GM19455 (cell line): Measurements from ENCODE around the gene POLH.
"Not testable (repeated sequence)": the region's sequence is repeated elsewhere in the genome, so short reads cannot be mapped to it uniquely, and the experiment has no call there.

Experiments
- ATAC-seq: cut with Tn5 transposase; IDR thresholded peaks from one replicate; pipeline ENCODE4 v1.9.1; 2021; ENCODE audit not compliant: unreplicated experiment

Gene POLH

DNA sequence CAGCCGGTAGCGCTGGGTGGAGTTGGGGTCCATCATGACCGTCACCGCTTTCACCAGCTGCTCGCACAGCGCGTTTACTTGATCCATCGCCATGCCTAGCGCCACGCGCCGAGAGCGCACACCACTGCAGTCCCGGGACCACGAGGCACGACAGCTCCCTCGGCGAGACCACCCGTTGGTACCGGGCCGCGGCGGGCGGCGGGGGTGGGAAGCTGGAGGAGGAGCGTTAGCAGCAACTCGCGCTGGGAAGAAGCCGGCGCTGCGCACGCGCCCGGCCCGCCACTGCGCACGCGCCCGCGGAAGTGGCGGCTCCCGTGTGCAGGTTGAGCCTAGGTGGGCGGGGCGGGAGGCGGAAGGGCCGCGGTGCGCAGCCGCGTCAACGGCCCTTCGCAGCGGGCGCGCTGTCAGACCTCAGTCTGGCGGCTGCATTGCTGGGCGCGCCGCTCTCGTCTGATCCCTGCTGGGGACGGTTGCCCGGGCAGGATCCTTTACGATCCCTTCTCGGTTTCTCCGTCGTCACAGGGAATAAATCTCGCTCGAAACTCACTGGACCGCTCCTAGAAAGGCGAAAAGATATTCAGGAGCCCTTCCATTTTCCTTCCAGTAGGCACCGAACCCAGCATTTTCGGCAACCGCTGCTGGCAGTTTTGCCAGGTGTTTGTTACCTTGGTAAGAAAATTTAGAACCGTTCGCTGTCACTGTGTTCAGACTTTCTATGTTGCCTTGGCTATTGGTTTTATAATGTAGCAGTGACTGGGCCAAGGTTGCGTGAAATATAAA, at the start of gene POLH, which contains the start of gene XPO5:
Gene POLH, plus strand, starts transcription at position 414 of the 780 bp plus-strand sequence. CDS start 6,135 bp downstream, outside the sequence.
Gene XPO5, minus strand, starts transcription at position 267 of the 780 bp plus-strand sequence. Its CDS starts 174 bp downstream, at position 93.
- peak; percentile 83 for ATAC-seq

DNA sequence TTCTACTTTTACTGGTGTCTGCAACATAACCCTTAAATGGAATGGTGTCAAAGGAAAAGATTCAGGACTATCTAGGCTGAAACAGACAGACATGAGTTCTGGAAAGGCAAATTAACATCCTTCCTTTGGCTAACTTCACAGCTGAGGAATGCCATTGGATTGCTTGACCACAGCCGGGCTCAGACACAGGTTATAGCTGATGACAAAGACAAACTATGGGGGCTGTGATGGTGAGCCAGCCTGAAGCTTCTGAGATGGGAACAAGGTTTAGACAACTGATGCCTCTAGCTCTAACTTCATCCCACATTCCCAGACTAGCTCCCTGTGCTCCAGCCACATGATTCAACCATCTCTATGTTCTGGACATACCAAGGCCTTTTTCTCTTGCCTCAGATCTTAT, 43.8 kb upstream of the POLH start:
- no peak for ATAC-seq

DNA sequence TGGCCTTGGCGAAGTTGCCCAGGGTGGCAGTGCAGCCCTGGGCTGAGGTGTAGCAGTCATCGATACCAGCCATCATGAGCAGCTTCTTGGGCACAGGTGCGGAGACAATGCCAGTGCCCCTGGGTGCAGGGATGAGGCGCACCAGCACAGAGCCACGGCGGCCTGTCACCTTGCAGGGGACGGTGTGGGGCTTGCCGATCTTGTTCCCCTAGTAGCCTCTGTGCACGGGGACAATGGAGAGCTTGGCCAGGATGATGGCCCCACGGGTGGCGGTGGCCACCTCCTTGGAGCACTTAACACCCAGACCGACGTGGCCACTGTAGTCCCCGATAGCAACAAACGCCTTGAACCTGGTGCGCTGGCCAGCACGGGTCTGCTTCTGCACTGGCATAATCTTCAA, 37.0 kb upstream of the POLH start:
- not testable (repeated sequence) for ATAC-seq

DNA sequence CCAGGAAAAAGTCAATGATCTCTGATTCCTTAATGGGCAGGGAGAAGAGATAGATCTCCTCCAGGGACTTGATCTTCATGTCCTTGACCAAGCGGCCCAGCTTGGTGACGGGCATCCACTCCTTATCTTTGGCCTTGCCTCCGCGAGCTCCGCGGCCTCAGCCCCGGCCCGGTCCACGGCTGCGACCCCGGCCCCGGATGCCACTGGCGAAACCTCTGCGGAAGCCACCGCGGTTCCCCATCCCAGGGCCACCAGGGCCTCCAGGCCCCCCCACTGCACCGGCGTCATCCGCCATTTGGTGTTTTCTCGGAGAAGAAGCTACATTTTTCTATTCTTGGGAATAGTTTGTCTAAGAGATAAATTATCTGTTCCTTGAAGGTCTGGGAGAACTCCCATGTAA, 36.6 kb upstream of the POLH start:
- not testable (repeated sequence) for ATAC-seq

DNA sequence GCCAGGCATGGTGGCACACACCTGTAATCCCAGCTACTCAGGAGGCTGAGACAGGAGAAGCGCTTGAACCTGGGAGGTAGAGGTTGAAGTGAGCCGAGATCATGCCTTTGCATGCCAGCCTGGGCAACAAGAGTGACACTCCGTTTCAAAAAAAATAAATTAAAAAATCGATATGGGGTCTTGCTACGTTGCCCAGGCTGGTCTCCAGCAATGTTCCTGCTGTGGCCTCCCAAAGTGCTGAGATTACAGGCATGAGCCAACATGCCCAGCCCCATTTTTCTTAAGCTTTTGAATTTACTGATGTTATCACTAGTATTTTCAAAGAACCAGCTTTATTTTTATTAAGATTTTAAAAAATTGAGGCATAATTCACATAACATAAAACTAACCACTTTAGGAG, 35.5 kb upstream of the POLH start:
- no peak for ATAC-seq

DNA sequence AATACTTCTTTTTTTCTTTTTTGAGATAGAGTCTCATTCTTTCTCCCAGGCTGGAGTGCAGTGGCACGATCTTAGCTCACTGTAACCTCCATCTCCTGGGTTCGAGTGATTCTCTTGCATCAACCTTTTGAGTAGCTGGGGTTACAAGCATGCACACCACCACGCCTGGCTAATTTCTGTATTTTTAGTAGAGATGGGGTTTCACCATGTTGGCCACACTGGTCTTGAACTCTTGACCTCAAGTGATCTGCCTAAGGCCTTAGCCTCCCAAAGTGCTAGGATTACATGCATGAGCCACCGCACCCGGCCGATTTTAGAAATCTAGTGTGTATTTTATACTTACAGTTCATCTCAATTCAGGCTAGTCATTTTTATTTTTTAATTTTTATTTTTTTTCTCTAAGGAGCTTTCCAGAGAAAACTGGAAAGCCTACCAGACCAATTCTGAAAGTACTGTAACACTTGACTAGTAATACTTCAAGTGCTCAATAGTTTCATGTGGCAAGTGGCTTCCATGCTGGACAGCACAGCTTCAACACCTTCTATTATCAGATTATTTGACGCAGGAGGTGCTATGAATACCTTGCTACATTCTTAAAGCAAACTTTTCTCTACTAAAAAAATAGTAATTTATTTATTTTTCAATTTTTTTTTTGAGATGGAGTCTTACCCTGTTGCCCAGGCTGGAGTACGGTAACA, 34.1 kb upstream of the POLH start:
- ATAC-seq, result no peak

DNA sequence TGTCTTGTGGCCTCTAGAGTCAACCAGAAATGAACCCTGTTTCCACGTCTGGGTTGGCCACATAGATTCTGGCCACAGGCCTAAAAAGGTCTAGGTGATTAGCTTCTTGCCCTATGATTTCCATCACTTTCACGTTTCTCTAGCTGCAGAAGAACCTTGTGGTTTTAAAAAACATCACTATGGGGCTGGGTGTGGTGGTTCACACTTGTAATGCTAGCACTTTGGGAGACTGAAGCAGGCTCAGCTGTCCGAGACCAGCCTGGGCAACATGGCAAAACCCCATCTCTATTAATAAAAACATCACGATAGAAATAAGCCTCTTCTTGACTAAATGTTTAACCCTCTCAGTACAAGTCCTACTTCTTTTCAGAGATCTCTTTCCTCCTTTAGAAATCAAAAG, 31.5 kb upstream of the POLH start:
- ATAC-seq, result no peak

DNA sequence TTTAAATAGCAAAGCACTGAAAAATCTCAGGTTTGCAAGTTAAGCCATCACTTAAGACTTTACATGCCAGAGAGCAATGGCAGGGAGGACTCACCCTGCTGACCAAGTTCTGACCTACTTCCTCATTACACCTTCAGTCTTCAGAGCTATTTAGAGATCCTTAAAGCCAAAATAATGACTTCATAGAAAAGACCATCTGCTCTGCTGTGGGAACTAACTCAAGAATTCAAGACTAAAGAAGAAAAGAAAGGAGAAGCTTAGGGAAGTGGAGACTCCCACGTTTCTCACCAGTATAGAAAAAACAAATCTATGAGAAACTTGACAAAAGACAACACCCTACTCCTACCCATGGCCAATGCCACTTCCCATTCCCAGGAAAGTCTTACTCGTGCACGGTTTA, 28.8 kb upstream of the POLH start:
- no peak for ATAC-seq

DNA sequence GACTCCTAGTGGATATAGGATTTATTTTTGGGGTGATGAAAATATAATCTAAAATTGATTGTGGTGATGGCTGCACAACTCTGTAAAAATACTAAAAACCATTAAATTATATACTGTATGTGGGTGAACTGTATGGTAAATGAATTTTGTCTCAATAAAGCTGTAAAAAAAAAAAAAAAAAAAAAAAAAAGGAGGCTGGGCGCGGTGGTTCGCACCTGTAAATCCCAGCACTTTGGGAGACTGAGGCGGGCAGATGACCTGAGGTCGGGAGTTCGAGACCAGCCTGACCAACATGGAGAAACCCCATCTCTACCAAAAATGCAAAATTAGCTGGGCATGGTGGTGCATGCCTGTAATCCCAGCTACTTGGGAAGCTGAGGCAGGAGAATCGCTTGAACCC, 18.4 kb upstream of the POLH start:
- not testable (repeated sequence) for ATAC-seq

DNA sequence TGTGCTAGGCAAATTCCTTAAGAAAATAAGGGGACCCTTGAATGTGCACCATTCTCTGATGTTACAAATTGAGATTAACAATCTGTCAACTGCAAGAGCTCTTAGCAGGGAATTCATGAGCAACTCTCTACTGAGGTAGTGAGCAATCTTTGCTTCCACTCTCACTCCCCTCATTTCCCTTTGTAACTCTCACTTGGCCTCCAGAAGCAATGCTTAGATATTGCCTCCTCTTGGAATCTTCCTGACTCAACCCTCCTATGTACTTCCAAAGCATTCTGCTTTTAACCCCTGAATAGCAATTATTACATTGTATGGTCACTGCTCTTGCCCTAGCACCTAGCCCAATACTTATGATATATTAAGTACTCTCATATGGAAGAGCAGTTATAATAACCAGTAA, 16.7 kb upstream of the POLH start:
- no peak for ATAC-seq

DNA sequence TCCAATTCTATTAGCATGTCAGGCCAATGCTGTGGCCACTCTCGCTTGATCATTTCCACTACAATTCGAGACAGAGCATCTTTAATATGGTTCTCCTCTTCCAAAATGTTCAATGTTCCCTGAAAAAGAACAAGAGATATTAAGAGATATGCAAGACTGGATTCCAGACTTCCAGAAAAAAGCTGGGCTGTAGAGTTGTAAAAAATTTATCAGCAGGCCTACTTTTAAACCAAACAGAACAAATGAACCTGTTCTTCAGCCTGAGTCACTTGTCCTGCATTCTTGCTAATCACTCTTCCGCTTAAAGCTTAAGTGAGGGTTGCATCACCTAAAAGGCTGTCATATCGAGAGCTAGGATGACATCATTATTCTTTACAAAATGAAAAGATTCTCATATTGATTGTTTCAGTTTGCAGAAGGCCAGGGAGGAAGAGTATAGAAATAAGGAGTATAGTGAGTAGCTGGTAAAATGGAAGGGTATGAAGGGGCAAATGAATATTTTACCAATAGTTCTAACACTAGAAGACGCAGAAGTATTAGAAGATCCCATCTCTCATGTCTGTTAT, 5.0 kb upstream of the POLH start:
- no peak for ATAC-seq

DNA sequence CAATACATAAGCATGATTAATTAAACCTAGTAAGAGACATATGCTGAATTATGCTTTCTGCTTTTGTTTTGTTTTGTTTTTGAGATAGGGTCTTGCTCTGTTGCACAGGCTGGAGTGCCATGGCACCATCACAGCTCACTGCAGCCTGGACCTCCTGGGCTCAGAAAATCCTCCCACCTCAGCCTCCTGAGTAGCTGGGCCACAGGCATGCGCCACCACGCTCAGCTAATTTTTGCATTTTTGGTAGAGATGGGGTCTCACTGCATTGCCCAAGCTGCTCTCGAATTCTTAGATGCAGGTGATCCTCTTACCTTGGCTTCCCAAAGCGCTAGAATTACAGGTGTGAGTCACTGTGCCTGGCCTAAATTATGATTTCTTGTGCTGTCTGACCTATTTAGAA, 4.0 kb upstream of the POLH start:
- no peak for ATAC-seq

DNA sequence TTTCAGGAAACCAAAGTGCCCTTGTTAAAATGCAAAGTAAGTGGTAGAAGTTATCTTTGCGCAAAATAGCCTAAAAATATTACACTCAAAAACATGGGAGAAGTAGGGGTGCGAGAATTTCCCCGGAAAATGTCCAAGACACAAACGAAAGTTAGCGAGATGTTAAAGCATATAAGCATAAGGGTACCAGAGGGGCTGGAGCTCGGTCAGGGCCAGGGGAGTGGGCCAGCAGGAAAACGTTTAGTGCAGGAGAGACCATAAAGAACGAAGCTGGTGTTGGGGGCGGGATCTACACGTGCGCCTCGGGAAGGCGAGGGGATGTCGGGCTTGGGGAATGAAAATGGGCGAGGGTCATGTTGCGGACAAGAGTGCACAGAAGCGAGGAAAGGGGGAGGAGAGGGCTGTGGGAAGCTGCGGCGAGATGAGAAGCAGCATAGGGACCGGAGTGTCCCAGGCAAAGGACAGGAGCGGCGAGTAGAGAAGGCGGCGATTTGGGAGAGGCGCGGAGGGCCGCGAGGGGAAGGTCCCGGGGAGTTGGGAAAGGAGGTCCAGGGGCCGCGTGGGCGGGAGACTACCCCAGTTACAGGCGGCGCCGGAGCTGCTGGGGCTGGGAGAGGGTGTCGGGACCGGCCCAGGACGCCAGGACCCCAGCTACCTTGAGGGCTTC, 747 bp upstream of the POLH start:
- peak; percentile 39 for ATAC-seq

DNA sequence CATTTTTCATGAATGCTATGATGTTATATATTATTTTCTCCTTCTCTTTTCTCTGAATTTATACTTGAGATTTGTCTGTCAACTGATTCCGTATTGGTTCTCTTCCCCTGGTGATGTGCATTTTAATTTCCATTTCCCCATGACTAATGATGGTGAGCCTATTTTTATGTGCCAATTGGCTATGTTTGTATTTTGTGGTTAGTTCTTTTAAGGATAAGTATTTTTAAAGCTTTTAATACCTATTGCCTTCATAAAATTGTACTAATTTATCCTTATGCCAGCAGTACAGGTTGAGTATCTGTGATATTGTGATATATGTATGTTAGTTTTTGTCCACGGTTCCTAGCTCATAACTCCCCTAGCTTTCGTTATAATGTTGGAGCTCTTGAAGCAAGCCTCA, 2.8 kb downstream of the POLH start:
- no peak for ATAC-seq

DNA sequence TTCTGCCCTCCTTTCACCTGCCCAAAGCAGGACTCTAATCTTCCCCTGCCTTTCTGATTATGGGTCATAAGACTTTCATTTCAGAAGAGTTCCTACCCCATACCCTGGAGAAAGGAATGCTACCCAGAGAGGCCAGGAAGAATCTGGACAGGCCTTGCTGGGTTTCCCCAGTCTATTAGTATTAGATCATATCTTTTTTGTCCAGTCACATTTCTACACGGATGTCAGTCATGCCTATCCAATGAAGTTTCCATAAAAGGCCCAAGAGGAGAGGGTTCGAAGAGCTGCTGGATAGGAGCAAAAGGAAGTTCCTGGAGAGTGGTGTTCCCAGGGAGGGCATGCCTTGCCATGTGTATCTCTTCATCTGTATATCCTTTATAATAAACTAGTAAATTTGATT, 3.2 kb downstream of the POLH start:
- ATAC-seq, result no peak

DNA sequence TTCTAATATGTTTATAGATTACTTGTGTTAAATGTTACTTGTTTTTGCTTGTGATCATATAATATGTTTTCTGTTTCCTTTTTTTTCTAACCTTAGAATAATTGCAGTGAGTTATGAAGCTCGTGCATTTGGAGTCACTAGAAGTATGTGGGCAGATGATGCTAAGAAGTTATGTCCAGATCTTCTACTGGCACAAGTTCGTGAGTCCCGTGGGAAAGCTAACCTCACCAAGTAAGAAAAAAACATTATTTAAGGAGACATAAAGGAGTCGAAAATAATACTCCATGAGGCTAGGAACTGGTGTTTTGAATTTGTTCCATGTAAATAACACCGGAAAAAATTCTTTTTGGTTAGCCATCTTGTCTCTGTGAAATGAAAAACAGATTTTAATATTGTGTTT, 6.9 kb downstream of the POLH start:
- ATAC-seq, result no peak

DNA sequence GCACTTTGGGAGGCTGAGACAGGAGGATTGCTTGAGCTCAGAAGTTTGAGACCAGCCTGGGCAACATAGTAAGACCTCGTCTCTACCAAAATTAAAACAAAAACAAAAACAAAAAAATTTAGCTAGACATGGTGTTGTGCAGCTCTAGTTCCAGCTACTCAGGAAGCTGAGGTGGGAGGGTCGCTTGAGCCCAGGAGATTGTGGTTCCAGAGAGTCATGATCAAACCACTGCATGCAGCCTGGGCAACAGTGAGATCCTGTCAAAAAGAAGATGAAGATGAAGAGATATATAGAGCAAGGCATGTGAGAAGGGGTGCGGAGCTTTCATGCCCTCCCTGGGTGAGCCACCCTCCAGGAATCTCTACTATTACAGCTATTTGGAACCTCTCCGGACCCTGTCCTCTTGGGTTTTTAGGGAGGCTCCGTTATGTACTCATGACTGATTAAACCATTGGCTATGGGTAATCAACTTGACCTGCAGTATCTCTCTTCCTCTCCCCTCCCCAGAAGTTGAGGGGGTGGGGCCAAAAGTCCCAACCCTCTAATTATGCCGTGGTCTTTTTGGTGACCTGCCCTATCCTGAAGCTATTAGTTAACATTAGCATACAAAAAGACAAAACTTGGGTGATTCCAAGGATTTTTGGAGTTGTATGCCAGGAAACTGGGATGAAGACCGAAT, 9.0 kb downstream of the POLH start:
- ATAC-seq, result no peak

DNA sequence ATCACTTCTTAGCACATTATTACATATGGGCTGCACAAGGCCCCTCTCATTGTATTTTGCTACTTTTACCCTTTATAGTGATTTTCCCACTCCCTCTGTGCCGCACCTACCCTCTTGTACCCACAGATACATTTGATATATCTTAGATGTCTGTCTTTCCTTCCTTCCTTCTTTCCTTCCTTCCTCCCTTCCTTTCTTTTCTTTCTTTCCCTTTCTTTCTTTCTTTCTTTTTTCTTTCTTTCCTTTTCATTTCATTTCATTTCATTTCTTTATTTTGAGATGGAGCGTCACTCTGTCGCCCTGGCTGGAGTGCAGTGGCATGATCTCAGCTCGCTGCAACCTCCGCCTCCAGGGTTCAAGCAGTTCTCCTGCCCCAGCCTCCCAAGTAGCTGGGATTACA, 12.2 kb downstream of the POLH start:
- ATAC-seq, result no peak

DNA sequence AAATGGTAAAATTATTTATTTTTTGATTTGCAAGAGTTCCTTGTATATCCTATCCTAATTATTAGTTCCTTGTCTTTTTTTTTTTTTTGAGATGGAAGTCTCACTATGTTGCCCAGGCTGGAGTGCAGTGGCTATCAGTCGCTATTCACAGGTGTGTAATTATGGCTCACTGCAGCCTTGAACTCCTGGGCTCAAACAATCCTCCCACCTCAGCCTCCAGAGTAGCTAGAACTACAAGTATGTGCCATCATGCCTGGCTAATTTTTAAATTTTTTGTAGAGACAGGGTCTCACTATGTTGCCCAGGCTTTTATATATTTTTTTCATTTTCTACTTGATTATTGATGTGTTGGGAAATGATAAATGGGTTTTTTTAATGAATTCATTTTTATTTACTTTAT, 13.6 kb downstream of the POLH start:
- not testable (repeated sequence) for ATAC-seq

DNA sequence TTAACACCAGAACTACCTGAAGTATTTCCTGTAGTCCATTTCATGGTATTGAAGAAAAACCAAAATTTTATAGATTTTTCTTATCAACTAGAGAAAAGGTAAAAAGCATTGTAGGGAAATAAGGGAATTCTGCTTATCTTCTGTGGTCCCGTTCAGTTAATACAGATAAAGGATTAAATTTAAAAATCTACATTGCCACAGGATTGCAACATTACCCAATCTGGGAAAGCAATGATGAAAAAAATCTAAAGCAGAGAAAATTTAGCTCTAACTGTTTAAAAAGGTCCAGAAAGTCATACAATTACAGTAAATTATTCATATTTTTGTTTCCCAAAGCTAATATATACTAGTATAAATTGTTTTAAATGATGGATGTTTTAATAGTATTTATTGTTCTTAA, 18.0 kb downstream of the POLH start:
- ATAC-seq, result no peak

DNA sequence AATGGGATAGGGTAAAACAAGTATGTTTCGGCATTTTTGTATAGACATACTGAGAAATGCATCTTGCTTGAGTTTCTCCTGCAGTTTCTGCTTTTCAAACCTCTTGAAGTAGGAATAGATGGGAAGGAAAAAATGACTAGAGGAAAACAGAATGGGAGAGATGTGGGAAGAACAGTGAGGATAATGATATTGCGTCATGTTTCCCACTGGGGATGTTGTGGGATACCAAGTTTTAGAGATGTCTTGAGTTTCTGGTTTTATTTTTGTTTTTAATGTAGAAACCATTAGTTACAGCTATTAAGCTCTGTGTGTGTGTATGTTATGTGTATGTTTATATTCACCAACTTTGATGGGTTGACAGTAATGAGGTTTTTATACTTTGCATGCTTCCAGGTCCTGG, 24.6 kb downstream of the POLH start:
- no peak for ATAC-seq
